Chondrocyte (in vitro differentiated cells): ENCODE measurements around the gene TMEM201. TPM values are rescaled to one million over a fixed set of nuclear protein-coding genes. Genes with fewer than 3 reads are reported as not detected.
"Not testable (repeated sequence)": the region's sequence is repeated elsewhere in the genome, so short reads cannot be mapped to it uniquely, and the experiment has no call there.

Experiments used
- DNase-seq: peaks from one replicate; pipeline ENCODE4 v3.0.0; 2021; ENCODE audit warnings: mixed read lengths, low spot score
- H3K27ac Mint-ChIP-seq: one replicate; pipeline ENCODE4 v1.8.0; 2021; ENCODE audit warnings: mild to moderate bottlenecking, moderate library complexity, mixed read lengths; ENCODE audit not compliant: unreplicated experiment
- H3K27me3 Mint-ChIP-seq: 2 replicates; pipeline ENCODE4 v1.8.0; 2021; ENCODE audit warnings: low read depth, mixed read lengths
- H3K36me3 Mint-ChIP-seq: 2 replicates; pipeline ENCODE4 v1.8.0; 2021; ENCODE audit warnings: low read depth, mixed read lengths
- H3K4me1 Mint-ChIP-seq: 2 replicates; pipeline ENCODE4 v1.8.0; 2021; ENCODE audit warnings: low read depth, mild to moderate bottlenecking, mixed read lengths
- H3K4me3 Mint-ChIP-seq: one replicate; pipeline ENCODE4 v1.8.0; 2021; ENCODE audit warnings: mild to moderate bottlenecking, moderate library complexity, mixed read lengths; ENCODE audit not compliant: unreplicated experiment
- H3K9me3 Mint-ChIP-seq: 2 replicates; pipeline ENCODE4 v1.8.0; 2021; ENCODE audit warnings: low read depth, mixed read lengths
- total RNA-seq: library from RNA; stranded (reverse); gene quantifications from 3 replicates; pipeline ENCODE4 v1.2.1, GENCODE V29; 2021
- TF ChIP-seq, protein P1 (sequence below): fragments of 200-600 bp; sonication (generic); IDR thresholded peaks from 2 replicates; pipeline ENCODE4 v1.5.0; 2021; ENCODE audit warnings: antibody characterized with exemption, mild to moderate bottlenecking, moderate library complexity

Gene TMEM201
- total RNA-seq, 1 donor from 2014 or later, result 10.6 TPM

GRCh38 chr1:9557624-9558023 lies 31.1 kb upstream of the TMEM201 start:
- peaks cover 13% of the 10 kb centered on the region for H3K36me3 Mint-ChIP-seq
- DNase-seq, result no peak
- no peaks in the 10 kb centered on the region for H3K9me3 Mint-ChIP-seq
- TF ChIP-seq, protein P1, sequence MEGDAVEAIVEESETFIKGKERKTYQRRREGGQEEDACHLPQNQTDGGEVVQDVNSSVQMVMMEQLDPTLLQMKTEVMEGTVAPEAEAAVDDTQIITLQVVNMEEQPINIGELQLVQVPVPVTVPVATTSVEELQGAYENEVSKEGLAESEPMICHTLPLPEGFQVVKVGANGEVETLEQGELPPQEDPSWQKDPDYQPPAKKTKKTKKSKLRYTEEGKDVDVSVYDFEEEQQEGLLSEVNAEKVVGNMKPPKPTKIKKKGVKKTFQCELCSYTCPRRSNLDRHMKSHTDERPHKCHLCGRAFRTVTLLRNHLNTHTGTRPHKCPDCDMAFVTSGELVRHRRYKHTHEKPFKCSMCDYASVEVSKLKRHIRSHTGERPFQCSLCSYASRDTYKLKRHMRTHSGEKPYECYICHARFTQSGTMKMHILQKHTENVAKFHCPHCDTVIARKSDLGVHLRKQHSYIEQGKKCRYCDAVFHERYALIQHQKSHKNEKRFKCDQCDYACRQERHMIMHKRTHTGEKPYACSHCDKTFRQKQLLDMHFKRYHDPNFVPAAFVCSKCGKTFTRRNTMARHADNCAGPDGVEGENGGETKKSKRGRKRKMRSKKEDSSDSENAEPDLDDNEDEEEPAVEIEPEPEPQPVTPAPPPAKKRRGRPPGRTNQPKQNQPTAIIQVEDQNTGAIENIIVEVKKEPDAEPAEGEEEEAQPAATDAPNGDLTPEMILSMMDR, result no peak
- H3K4me3 Mint-ChIP-seq, result no peak overlapping the region
- H3K27me3 Mint-ChIP-seq, result no peaks in the 10 kb centered on the region
- H3K27ac Mint-ChIP-seq, result no peak overlapping the region
- H3K4me1 Mint-ChIP-seq, result peaks cover 32% of the 10 kb centered on the region

- no peaks in the 10 kb centered on the region for H3K27me3 Mint-ChIP-seq
- peaks cover 13% of the 10 kb centered on the region for H3K36me3 Mint-ChIP-seq
- no peak for DNase-seq
- H3K4me1 Mint-ChIP-seq, result peaks cover 32% of the 10 kb centered on the region
- H3K4me3 Mint-ChIP-seq, result no peak overlapping the region
- no peaks in the 10 kb centered on the region for H3K9me3 Mint-ChIP-seq
- no peak overlapping the region for H3K27ac Mint-ChIP-seq
- TF ChIP-seq, protein P1, result no peak
Observed at GRCh38 chr1:9558271-9558945, 30.3 kb upstream of the TMEM201 start.

DNA sequence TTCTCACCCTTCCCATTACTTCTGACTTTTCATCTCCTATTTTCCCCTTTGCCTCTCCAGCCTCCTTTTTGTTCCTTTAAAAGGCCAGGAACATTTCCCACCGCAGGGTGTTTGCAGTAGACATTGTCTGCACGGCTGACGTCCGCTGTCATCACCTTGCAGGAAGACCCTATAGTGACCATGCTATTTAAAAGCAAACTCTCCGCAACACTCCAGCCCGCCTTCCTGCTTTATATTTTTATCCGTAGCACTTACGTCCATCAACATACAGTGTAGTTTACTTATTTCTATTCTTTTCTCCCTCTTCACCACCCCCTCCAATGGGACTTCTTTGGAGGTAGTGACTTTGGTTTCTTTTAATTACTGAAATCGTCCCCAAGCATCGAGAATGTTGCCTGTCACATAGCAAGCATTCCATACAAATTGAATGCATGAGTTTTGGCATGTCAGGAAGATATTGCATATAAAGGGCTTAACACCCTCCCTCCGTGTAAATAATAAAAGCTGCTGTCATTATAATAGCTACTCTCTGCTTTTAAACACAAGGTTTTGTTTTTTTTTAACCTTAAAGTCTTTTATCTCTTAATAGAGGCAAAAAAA lies 29.7 kb upstream of the TMEM201 start:
- Mint-ChIP-seq H3K27ac (peak overlapping the region; percentile 28), H3K9me3 (peaks cover 2% of the 10 kb centered on the region), H3K4me3 (no peak overlapping the region), H3K36me3 (peaks cover 11% of the 10 kb centered on the region), H3K27me3 (no peaks in the 10 kb centered on the region), H3K4me1 (peaks cover 32% of the 10 kb centered on the region)
- TF ChIP-seq, protein P1, result no peak
- no peak for DNase-seq

- Mint-ChIP-seq H3K4me3 (no peak overlapping the region), H3K9me3 (peaks cover 4% of the 10 kb centered on the region), H3K4me1 (peaks cover 32% of the 10 kb centered on the region), H3K36me3 (peaks cover 11% of the 10 kb centered on the region), H3K27ac (no peak overlapping the region), H3K27me3 (no peaks in the 10 kb centered on the region)
- no peak for DNase-seq
- TF ChIP-seq, protein P1, result no peak
Observed at GRCh38 chr1:9559673-9560072, 29.0 kb upstream of the TMEM201 start.

- H3K36me3 Mint-ChIP-seq, result peaks cover 11% of the 10 kb centered on the region
- H3K27ac Mint-ChIP-seq, H3K4me3 Mint-ChIP-seq, H3K27me3 Mint-ChIP-seq, H3K9me3 Mint-ChIP-seq, DNase-seq: not testable (repeated sequence)
- peaks cover 31% of the 10 kb centered on the region for H3K4me1 Mint-ChIP-seq
Observed at GRCh38 chr1:9560090-9560489, 28.6 kb upstream of the TMEM201 start.

- H3K4me3 Mint-ChIP-seq, result no peak overlapping the region
- peak overlapping the region; percentile 27 for H3K27ac Mint-ChIP-seq
- no peaks in the 10 kb centered on the region for H3K27me3 Mint-ChIP-seq
- H3K4me1 Mint-ChIP-seq, result peaks cover 21% of the 10 kb centered on the region
- no peak for DNase-seq
- TF ChIP-seq, protein P1, result no peak
- peaks cover 4% of the 10 kb centered on the region for H3K9me3 Mint-ChIP-seq
- peaks cover 1% of the 10 kb centered on the region for H3K36me3 Mint-ChIP-seq
Observed at GRCh38 chr1:9561429-9561828, 27.3 kb upstream of the TMEM201 start.
